ENCODE measurements around the gene NSUN2. TPM values are rescaled to one million over a fixed set of nuclear protein-coding genes. Genes with fewer than 3 reads are reported as not detected.
"Not testable (repeated sequence)": the region's sequence is repeated elsewhere in the genome, so short reads cannot be mapped to it uniquely, and the experiment has no call there.

NSUN2 gene
- total and polyA plus RNA-seq, 7 donors = 29.3 to 54.4 (median 31.9) TPM

DNA sequence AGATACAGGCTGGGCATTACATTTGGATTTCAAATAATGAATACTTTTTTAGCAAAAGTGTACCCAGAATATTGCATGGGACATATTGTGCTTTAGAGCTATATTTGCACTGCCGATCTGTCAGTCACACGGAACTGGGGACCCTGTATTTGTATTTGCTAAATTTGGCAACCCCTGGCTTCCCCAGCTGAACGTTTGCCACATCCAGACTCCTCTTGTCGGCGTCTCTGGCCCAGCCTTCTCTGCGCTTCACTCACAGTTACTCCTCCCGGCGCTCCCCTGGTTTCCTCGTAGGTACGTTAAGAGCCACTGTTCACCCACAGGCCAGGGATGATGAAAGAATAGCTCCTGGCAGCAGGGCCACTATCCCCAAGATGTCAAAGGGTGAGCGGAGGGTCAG, 58.7 kb downstream of the NSUN2 start:
- H3K4me1 ChIP-seq = no peaks in the 10 kb centered on the region
- TF ChIP-seq, protein P1, sequence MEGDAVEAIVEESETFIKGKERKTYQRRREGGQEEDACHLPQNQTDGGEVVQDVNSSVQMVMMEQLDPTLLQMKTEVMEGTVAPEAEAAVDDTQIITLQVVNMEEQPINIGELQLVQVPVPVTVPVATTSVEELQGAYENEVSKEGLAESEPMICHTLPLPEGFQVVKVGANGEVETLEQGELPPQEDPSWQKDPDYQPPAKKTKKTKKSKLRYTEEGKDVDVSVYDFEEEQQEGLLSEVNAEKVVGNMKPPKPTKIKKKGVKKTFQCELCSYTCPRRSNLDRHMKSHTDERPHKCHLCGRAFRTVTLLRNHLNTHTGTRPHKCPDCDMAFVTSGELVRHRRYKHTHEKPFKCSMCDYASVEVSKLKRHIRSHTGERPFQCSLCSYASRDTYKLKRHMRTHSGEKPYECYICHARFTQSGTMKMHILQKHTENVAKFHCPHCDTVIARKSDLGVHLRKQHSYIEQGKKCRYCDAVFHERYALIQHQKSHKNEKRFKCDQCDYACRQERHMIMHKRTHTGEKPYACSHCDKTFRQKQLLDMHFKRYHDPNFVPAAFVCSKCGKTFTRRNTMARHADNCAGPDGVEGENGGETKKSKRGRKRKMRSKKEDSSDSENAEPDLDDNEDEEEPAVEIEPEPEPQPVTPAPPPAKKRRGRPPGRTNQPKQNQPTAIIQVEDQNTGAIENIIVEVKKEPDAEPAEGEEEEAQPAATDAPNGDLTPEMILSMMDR (IDR thresholded peaks at IDR 0.05) = no peak
- no peak for TF ChIP-seq EP300 (IDR thresholded peaks at IDR 0.05)
- no peak for TF ChIP-seq POLR2AphosphoS5 (IDR thresholded peaks at IDR 0.05)
- TF ChIP-seq POLR2A (IDR thresholded peaks at IDR 0.05) = no peak
- intact Hi-C loops (cut with DNase I) = loop anchor here (10.0 kb wide), 2 partner anchors 689 to 1149 kb away; partner anchors contain the start of gene ICE1
- H3K9me3 ChIP-seq = no peaks in the 10 kb centered on the region
- H3K27me3 ChIP-seq = no peaks in the 10 kb centered on the region
- DNase-seq = no peak
- no peak overlapping the region for H3K27ac ChIP-seq
- H3K4me3 ChIP-seq = no peak overlapping the region
- WGBS, 2 donors = 77 to 81% methylated on average over 11 of the region's 11 CpGs
- no peaks in the 10 kb centered on the region for H3K36me3 ChIP-seq

DNA sequence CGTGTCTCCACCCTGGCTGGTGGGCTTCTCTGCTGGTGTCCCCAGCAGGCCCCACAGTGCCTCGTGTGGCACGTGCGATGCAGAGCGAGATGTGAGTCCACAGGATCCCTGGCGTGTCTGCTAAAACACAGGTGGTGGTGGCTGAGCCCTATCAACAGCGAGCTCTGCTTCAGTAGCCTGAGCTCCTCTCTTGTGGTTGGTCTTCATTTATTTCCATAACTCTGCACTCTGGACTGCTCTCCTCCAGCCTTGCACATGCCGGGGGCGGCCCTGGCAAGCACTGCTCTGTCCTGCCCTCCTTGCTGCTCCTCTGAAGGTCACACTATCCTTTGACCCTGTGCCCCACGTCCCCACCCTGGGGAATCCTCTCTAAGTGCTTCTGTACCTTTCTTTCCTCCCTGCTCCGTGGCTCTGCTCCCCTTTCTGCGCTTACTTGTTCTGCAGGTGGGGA, 59.2 kb downstream of the NSUN2 start:
- no peak for DNase-seq
- Histone ChIP-seq H3K4me1 (no peaks in the 10 kb centered on the region), H3K27me3 (no peaks in the 10 kb centered on the region), H3K36me3 (no peaks in the 10 kb centered on the region), H3K27ac (no peak overlapping the region), H3K9me3 (no peaks in the 10 kb centered on the region), H3K4me3 (no peak overlapping the region)
- intact Hi-C loops (cut with DNase I) = loop anchor here (10.0 kb wide), 2 partner anchors 689 to 1149 kb away; partner anchors contain the start of gene ICE1
- WGBS, 2 donors = 65% methylated on average over 12 of the region's 12 CpGs
- TF ChIP-seq POLR2AphosphoS5 (IDR thresholded peaks at IDR 0.05) = no peak

DNA sequence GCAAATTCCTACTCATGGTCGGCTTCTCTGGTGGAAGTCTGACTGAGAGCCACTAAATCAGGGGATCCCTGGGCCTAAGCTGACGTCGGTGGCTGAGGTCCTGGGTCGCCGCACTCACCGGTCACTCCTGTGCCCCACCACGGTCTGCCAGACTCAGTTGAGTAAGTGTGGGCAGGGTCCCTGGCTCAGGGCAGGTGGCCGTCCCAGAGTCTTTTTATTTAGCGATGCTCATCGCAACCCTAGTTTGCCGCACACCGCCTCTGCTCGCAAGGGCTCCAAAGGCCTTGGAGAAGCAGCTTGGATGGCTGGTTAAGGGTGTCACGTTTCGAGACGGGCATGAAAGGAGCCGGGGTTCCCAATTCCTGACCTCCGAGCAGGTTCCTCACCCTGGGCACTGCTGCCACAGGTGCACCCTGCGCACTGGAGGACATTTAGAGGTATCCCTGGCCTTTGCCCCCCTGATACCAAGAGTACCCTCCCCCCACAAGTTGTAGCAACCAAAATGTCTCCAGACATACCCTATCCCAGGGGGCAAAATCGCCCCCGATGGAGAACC, 59.9 kb downstream of the NSUN2 start:
- H3K4me3 ChIP-seq = no peak overlapping the region
- no peaks in the 10 kb centered on the region for H3K4me1 ChIP-seq
- 85 to 91% methylated on average over 21 of the region's 21 CpGs for WGBS, 2 donors
- intact Hi-C loops (cut with DNase I) = loop anchor here (10.0 kb wide), 2 partner anchors 688 to 1148 kb away; partner anchors contain the start of gene ICE1
- H3K36me3 ChIP-seq = no peaks in the 10 kb centered on the region
- no peak for DNase-seq
- H3K27me3 ChIP-seq = no peaks in the 10 kb centered on the region
- no peak overlapping the region for H3K27ac ChIP-seq
- H3K9me3 ChIP-seq = no peaks in the 10 kb centered on the region
- TF ChIP-seq, protein P1 (IDR thresholded peaks at IDR 0.05) = no peak
- TF ChIP-seq EP300 (IDR thresholded peaks at IDR 0.05) = no peak
- no peak for TF ChIP-seq POLR2A (IDR thresholded peaks at IDR 0.05)
- TF ChIP-seq POLR2AphosphoS5 (IDR thresholded peaks at IDR 0.05) = no peak

DNA sequence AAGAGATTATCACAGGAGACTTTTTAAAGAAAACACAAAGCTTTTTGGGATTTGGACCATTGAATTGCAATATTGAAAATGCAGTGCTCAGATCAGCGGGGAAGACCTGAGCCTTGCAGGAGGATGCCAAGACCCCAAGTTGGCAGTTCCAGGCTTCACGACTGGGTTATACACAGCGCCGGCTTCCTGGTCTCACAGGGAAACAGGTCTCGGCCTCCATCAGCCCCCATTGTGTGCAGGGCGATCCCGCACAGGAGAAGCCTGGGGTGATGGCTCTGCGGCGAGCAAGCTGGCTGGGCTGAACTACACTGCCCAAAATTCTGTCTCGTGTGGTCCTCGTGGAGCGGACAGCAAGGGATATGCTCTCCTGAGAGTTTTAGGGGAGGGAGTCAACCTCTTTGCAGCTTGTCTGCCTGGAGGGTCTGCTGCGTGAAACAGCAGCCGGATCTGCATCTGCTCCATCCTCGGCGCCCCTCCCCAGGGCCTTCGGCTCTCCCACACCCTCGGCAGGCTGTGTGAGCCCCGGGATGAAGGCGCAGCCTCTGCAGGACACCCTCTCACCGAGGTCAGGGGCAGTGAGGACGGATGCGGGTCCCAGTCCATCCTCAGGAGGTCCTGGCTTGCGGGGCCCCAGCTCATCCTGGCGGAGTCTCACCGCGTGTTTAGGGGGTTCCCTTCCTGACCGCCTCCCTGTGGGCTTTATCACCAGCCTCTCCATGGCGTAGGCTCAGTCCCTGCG, 60.6 kb downstream of the NSUN2 start:
- DNase-seq = peak; percentile 36
- Histone ChIP-seq H3K36me3 (no peaks in the 10 kb centered on the region), H3K27me3 (no peaks in the 10 kb centered on the region), H3K4me1 (no peaks in the 10 kb centered on the region), H3K27ac (no peak overlapping the region), H3K9me3 (no peaks in the 10 kb centered on the region), H3K4me3 (no peak overlapping the region)
- intact Hi-C loops (cut with DNase I) = loop anchor here (10.0 kb wide), 2 partner anchors 687 to 1147 kb away; partner anchors contain the start of gene ICE1
- TF ChIP-seq, protein P1 (IDR thresholded peaks at IDR 0.05) = no peak
- TF ChIP-seq EP300 (IDR thresholded peaks at IDR 0.05) (no peak), POLR2AphosphoS5 (IDR thresholded peaks at IDR 0.05) (no peak), POLR2A (IDR thresholded peaks at IDR 0.05) (no peak)
- 84 to 87% methylated on average over 30 of the region's 30 CpGs for WGBS, 2 donors

DNA sequence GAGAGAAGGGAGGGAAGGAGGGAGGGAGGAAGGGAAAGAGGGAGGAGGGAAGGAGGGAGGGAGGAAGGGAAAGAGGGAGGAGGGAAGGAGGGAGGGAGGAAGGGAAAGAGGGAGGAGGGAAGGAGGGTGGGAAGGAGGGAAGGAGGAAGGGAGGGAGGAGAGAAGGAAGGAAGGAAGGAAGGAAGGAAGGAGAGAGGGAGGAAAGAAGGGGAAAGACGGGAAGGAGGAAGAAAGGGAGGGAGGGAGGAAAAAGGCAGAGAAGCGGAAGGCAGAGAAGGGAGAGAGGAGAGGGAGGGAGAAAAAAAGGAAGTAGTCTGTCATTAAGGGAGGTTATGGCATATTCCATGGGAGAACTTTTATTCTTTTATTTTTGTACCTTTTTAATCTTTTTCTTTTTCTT, 61.2 kb downstream of the NSUN2 start:
- not testable (repeated sequence) for H3K9me3 ChIP-seq, H3K4me1 ChIP-seq, DNase-seq, H3K36me3 ChIP-seq, H3K27ac ChIP-seq, H3K27me3 ChIP-seq, H3K4me3 ChIP-seq
- WGBS, 2 donors = 46 to 71% methylated on average over 2 of the region's 2 CpGs
- intact Hi-C loops (cut with DNase I) = loop anchor here (10.0 kb wide), 2 partner anchors 687 to 1147 kb away; partner anchors contain the start of gene ICE1
